Measurements from ENCODE around the gene CARMIL3.

Gene CARMIL3

GRCh38 chr14:24080142-24080530, 28.3 kb downstream of the CARMIL3 start:
- 61% methylated on average over 6 of the region's 6 CpGs for WGBS
- Histone ChIP-seq H2AK5ac (ENCODE audit: low read length, severe bottlenecking) (no peak overlapping the region), H3K18ac (ENCODE audit: low read depth in 1 of 2, low read length in 2 of 2) (no peak overlapping the region), H3K79me1 (replicated peaks; ENCODE audit: low read length, poor library complexity, severe bottlenecking) (peaks cover 2% of the 10 kb centered on the region), H2BK12ac (ENCODE audit: low read length in 2 of 2) (no peak overlapping the region), H3K4me2 (ENCODE audit: low read length, poor library complexity, severe bottlenecking) (no peak overlapping the region), H3K36me3 (ENCODE audit: control insufficient read depth in 1 of 2, insufficient read depth in 2 of 2, low read depth in 1 of 2, low read length in 2 of 2) (no peaks in the 10 kb centered on the region), H3K9me3 (ENCODE audit: control insufficient read depth, low read length) (no peaks in the 10 kb centered on the region), H4K8ac (ENCODE audit: low read length) (no peak overlapping the region), H2AFZ (ENCODE audit: low read depth, low read length) (no peak overlapping the region), H3K4me1 (ENCODE audit: control insufficient read depth, insufficient read depth, low read depth, low read length) (peaks cover 10% of the 10 kb centered on the region), H2BK15ac (ENCODE audit: low read depth, poor library complexity, severe bottlenecking) (no peak overlapping the region), H2BK120ac (ENCODE audit: low read depth, low read length) (no peak overlapping the region), H3K27ac (ENCODE audit: low read length, poor library complexity, severe bottlenecking) (no peak overlapping the region), H3K4ac (ENCODE audit: low read depth in 1 of 2, low read length in 2 of 2) (no peak overlapping the region), H3K27me3 (ENCODE audit: control insufficient read depth in 1 of 2, insufficient read depth in 1 of 2, low read length in 2 of 2) (peaks cover 84 to 85% of the 10 kb centered on the region in 2 experiments), H3K23ac (ENCODE audit: low read length in 2 of 2) (no peak overlapping the region), H4K91ac (ENCODE audit: low read length) (no peak overlapping the region), H3K4me3 (ENCODE audit: insufficient read depth in 1 of 2, low read depth in 1 of 2, low read length in 2 of 2) (no peak overlapping the region), H3K9ac (ENCODE audit: low read length) (no peak overlapping the region), H3K14ac (ENCODE audit: low read length in 2 of 2) (no peak overlapping the region), H2BK5ac (ENCODE audit: low read depth, low read length, poor library complexity, severe bottlenecking) (no peak overlapping the region)
- no peak for DNase-seq

- H3K14ac ChIP-seq (ENCODE audit: low read length in 2 of 2) = peak overlapping the region in 1 of 2 experiments; percentile 45
- H3K23ac ChIP-seq (ENCODE audit: low read length in 2 of 2) = peak overlapping the region in 1 of 2 experiments; percentile 14
- no peak overlapping the region for H4K8ac ChIP-seq (ENCODE audit: low read length)
- H3K4me3 ChIP-seq (ENCODE audit: insufficient read depth in 1 of 2, low read depth in 1 of 2, low read length in 2 of 2) = peak overlapping the region; percentile 62 to 77
- peak overlapping the region in 1 of 2 experiments; percentile 48 for H3K18ac ChIP-seq (ENCODE audit: low read depth in 1 of 2, low read length in 2 of 2)
- H3K9ac ChIP-seq (ENCODE audit: low read length) = peak overlapping the region; percentile 57
- no peak overlapping the region for H3K4ac ChIP-seq (ENCODE audit: low read depth in 1 of 2, low read length in 2 of 2)
- H2BK120ac ChIP-seq (ENCODE audit: low read depth, low read length) = no peak overlapping the region
- under 1% methylated on average over 53 of the region's 74 CpGs for WGBS
- no peak overlapping the region for H2AK5ac ChIP-seq (ENCODE audit: low read length, severe bottlenecking)
- peak overlapping the region; percentile 99 for H3K4me2 ChIP-seq (ENCODE audit: low read length, poor library complexity, severe bottlenecking)
- DNase-seq = peak; percentile 29
- no peak overlapping the region for H4K91ac ChIP-seq (ENCODE audit: low read length)
- H3K36me3 ChIP-seq (ENCODE audit: control insufficient read depth in 1 of 2, insufficient read depth in 2 of 2, low read depth in 1 of 2, low read length in 2 of 2) = no peaks in the 10 kb centered on the region
- H2BK5ac ChIP-seq (ENCODE audit: low read depth, low read length, poor library complexity, severe bottlenecking) = no peak overlapping the region
- peaks cover 2% of the 10 kb centered on the region for H3K79me1 ChIP-seq (replicated peaks; ENCODE audit: low read length, poor library complexity, severe bottlenecking)
- H3K27ac ChIP-seq (ENCODE audit: low read length, poor library complexity, severe bottlenecking) = no peak overlapping the region
- no peak overlapping the region for H2BK12ac ChIP-seq (ENCODE audit: low read length in 2 of 2)
- peaks cover 10% of the 10 kb centered on the region for H3K4me1 ChIP-seq (ENCODE audit: control insufficient read depth, insufficient read depth, low read depth, low read length)
- peaks cover 78 to 79% of the 10 kb centered on the region in 2 experiments for H3K27me3 ChIP-seq (ENCODE audit: control insufficient read depth in 1 of 2, insufficient read depth in 1 of 2, low read length in 2 of 2)
- peak overlapping the region; percentile 80 for H2AFZ ChIP-seq (ENCODE audit: low read depth, low read length)
- H3K9me3 ChIP-seq (ENCODE audit: control insufficient read depth, low read length) = no peaks in the 10 kb centered on the region
- H2BK15ac ChIP-seq (ENCODE audit: low read depth, poor library complexity, severe bottlenecking) = peak overlapping the region; percentile 15
These were observed 29.3 kb downstream of the CARMIL3 start for GRCh38 chr14:24080888-24081738.

DNA sequence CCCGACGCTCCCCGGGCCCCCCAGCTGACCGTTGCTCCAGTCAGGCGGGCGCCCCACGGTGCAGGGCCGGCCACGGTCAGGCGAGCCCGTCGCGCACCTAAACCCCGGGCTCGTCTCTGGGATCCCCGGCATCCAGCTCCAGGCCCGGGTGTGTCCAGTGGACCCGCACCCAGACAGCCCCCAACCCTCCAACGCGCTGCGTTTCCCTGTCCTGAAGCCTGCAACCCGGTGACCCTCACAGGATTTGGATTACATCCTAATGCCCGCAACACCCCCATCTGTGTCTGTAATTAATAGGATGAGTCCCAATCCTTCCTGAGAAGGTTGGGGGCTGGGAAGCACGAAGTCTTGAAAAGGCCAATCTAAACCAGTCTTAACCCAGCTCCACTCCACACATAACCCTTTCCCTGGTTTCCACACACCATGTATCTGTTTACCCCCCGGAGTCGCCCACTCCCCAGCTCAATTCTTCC, 30.0 kb downstream of the CARMIL3 start:
- Histone ChIP-seq H3K27ac (ENCODE audit: low read length, poor library complexity, severe bottlenecking) (no peak overlapping the region), H3K14ac (ENCODE audit: low read length in 2 of 2) (no peak overlapping the region), H4K91ac (ENCODE audit: low read length) (no peak overlapping the region), H3K23ac (ENCODE audit: low read length in 2 of 2) (no peak overlapping the region), H3K9ac (ENCODE audit: low read length) (no peak overlapping the region), H3K9me3 (ENCODE audit: control insufficient read depth, low read length) (no peaks in the 10 kb centered on the region), H3K4me2 (ENCODE audit: low read length, poor library complexity, severe bottlenecking) (peak overlapping the region; percentile 99), H4K8ac (ENCODE audit: low read length) (no peak overlapping the region), H3K79me1 (replicated peaks; ENCODE audit: low read length, poor library complexity, severe bottlenecking) (peaks cover 2% of the 10 kb centered on the region), H2BK12ac (ENCODE audit: low read length in 2 of 2) (no peak overlapping the region), H3K4me1 (ENCODE audit: control insufficient read depth, insufficient read depth, low read depth, low read length) (peaks cover 10% of the 10 kb centered on the region), H2BK15ac (ENCODE audit: low read depth, poor library complexity, severe bottlenecking) (no peak overlapping the region), H3K18ac (ENCODE audit: low read depth in 1 of 2, low read length in 2 of 2) (no peak overlapping the region), H3K4ac (ENCODE audit: low read depth in 1 of 2, low read length in 2 of 2) (no peak overlapping the region), H3K27me3 (ENCODE audit: control insufficient read depth in 1 of 2, insufficient read depth in 1 of 2, low read length in 2 of 2) (peaks cover 83% of the 10 kb centered on the region in 2 experiments), H2AK5ac (ENCODE audit: low read length, severe bottlenecking) (no peak overlapping the region), H3K4me3 (ENCODE audit: insufficient read depth in 1 of 2, low read depth in 1 of 2, low read length in 2 of 2) (peak overlapping the region; percentile 62 to 77), H2BK120ac (ENCODE audit: low read depth, low read length) (no peak overlapping the region), H3K36me3 (ENCODE audit: control insufficient read depth in 1 of 2, insufficient read depth in 2 of 2, low read depth in 1 of 2, low read length in 2 of 2) (no peaks in the 10 kb centered on the region), H2AFZ (ENCODE audit: low read depth, low read length) (no peak overlapping the region), H2BK5ac (ENCODE audit: low read depth, low read length, poor library complexity, severe bottlenecking) (no peak overlapping the region)
- DNase-seq = no peak
- WGBS = 22% methylated on average over 24 of the region's 26 CpGs

DNA sequence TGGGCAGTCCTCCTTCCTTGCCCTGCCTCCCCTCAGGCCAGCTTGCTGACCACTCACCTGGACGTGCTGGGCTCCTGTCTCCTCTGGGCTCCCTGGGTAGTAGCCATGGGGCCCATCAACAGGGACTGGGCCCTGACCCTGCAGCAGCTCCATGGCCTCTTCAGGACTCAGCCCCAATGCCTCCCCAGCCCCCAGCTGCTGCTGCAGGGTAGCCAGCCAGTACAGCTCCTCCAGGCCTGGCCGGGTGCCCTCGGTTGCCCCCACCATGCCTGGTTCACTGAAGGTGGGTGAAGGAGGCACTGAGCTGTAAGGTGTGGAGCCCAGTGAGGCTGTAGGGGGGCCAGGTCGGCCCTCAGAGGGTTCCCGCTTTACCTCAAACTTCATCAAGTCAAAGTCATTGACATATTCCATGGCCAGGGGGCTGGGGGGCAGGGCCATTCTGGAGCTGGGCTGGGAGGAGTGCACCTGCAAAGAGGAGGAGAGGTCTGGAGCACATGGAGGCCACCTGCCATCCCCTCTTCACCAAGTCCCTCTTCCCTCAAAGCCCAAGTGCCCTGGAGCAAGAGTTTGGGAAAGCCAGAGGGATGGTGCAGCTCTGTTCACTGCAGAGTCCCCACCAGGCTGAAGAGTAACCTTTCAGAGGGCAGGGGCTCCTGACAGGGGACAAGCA, 30.7 kb downstream of the CARMIL3 start:
- Histone ChIP-seq H3K4me2 (ENCODE audit: low read length, poor library complexity, severe bottlenecking) (no peak overlapping the region), H3K27ac (ENCODE audit: low read length, poor library complexity, severe bottlenecking) (no peak overlapping the region), H3K4me1 (ENCODE audit: control insufficient read depth, insufficient read depth, low read depth, low read length) (peaks cover 10% of the 10 kb centered on the region), H3K9me3 (ENCODE audit: control insufficient read depth, low read length) (no peaks in the 10 kb centered on the region), H2BK5ac (ENCODE audit: low read depth, low read length, poor library complexity, severe bottlenecking) (no peak overlapping the region), H2BK120ac (ENCODE audit: low read depth, low read length) (no peak overlapping the region), H3K4ac (ENCODE audit: low read depth in 1 of 2, low read length in 2 of 2) (no peak overlapping the region), H3K79me1 (replicated peaks; ENCODE audit: low read length, poor library complexity, severe bottlenecking) (peaks cover 2% of the 10 kb centered on the region), H3K14ac (ENCODE audit: low read length in 2 of 2) (no peak overlapping the region), H3K4me3 (ENCODE audit: insufficient read depth in 1 of 2, low read depth in 1 of 2, low read length in 2 of 2) (no peak overlapping the region), H2AFZ (ENCODE audit: low read depth, low read length) (no peak overlapping the region), H3K18ac (ENCODE audit: low read depth in 1 of 2, low read length in 2 of 2) (no peak overlapping the region), H3K27me3 (ENCODE audit: control insufficient read depth in 1 of 2, insufficient read depth in 1 of 2, low read length in 2 of 2) (peaks cover 82 to 85% of the 10 kb centered on the region in 2 experiments), H4K8ac (ENCODE audit: low read length) (no peak overlapping the region), H2BK15ac (ENCODE audit: low read depth, poor library complexity, severe bottlenecking) (no peak overlapping the region), H3K9ac (ENCODE audit: low read length) (no peak overlapping the region), H2BK12ac (ENCODE audit: low read length in 2 of 2) (no peak overlapping the region), H2AK5ac (ENCODE audit: low read length, severe bottlenecking) (no peak overlapping the region), H4K91ac (ENCODE audit: low read length) (no peak overlapping the region), H3K36me3 (ENCODE audit: control insufficient read depth in 1 of 2, insufficient read depth in 2 of 2, low read depth in 1 of 2, low read length in 2 of 2) (no peaks in the 10 kb centered on the region), H3K23ac (ENCODE audit: low read length in 2 of 2) (peak overlapping the region in 1 of 2 experiments; percentile 38)
- 85% methylated on average over 3 of the region's 5 CpGs for WGBS
- DNase-seq = no peak

All from mesenchymal stem cell (in vitro differentiated cells and primary cell).